GM12874 (cell line): ENCODE measurements around the gene HNRNPR.

Source experiments
- CTCF ChIP-seq: IDR thresholded peaks from 2 replicates; pipeline ENCODE4 v1.5.1; 2011; ENCODE audit warnings: low read depth, mild to moderate bottlenecking, control low read depth, low read length, moderate library complexity; ENCODE audit not compliant: insufficient read depth

Gene HNRNPR

GRCh38 chr1:23344987-23345472 is 946 bp upstream of the HNRNPR start:
- TF ChIP-seq CTCF: no peak

GRCh38 chr1:23343221-23344110 is 618 bp downstream of the HNRNPR start:
- TF ChIP-seq CTCF: no peak

- TF ChIP-seq CTCF: no peak
These were observed 2.0 kb downstream of the HNRNPR start for GRCh38 chr1:23341931-23342692.

GRCh38 chr1:23339632-23340031 is 4.5 kb downstream of the HNRNPR start:
- no peak for TF ChIP-seq CTCF

GRCh38 chr1:23337869-23338268 is 6.2 kb downstream of the HNRNPR start:
- TF ChIP-seq CTCF: no peak

- TF ChIP-seq CTCF: no peak
These were observed 12.4 kb downstream of the HNRNPR start for GRCh38 chr1:23331713-23332112.

GRCh38 chr1:23330846-23331245 is 13.2 kb downstream of the HNRNPR start:
- no peak for TF ChIP-seq CTCF
